Thoracic aorta (tissue), 2 donors: ENCODE measurements around the gene NSMF. TPM values are rescaled to one million over a fixed set of nuclear protein-coding genes. Genes with fewer than 3 reads are reported as not detected.

Experiments used
- ATAC-seq: fragments of 150-250 bp; one replicate; pipeline ENCODE4 v1.8.0; 2017; ENCODE audit warnings: low read depth; ENCODE audit not compliant: insufficient number of reproducible peaks, low FRiP score
- DNase-seq: peaks from one replicate; pipeline ENCODE4 v3.0.0-alpha.2; 2020; ENCODE audit warnings: low spot score
- H3K27ac ChIP-seq, 2 donors: fragments of 200-600 bp; sonication (generic); 1 replicate in 1 of 2; 2 replicates in 1 of 2; pipeline ENCODE4 v1.5.1; 2016; ENCODE audit warnings: mild to moderate bottlenecking in 2 of 2, moderate library complexity in 2 of 2
- H3K27me3 ChIP-seq: fragments of 200-600 bp; sonication (generic); replicated peaks from 2 replicates; pipeline ENCODE4 v1.6.0; 2016; ENCODE audit warnings: mild to moderate bottlenecking; ENCODE audit not compliant: insufficient read depth
- H3K36me3 ChIP-seq: fragments of 200-600 bp; sonication (generic); one replicate; pipeline ENCODE4 v1.5.1; 2016
- H3K4me1 ChIP-seq, 2 donors: fragments of 200-600 bp; sonication (generic); 1 replicate in 1 of 2; 2 replicates in 1 of 2; pipeline versions ENCODE4 v1.5.1 to v1.6.0; 2016; ENCODE audit warnings: low read depth in 2 of 2, mild to moderate bottlenecking in 1 of 2; ENCODE audit not compliant: control insufficient read depth in 1 of 2
- H3K4me3 ChIP-seq: fragments of 200-600 bp; sonication (generic); 2 replicates; pipeline ENCODE4 v1.5.1; 2016; ENCODE audit warnings: mild to moderate bottlenecking
- H3K9me3 ChIP-seq: fragments of 200-600 bp; sonication (generic); 2 replicates; pipeline ENCODE4 v1.5.1; 2016
- total RNA-seq, 2 donors: library from RNA; depleted of rRNA; stranded (reverse); fragments of >200 nt; gene quantifications; one replicate each; pipeline versions ENCODE4 v1.1.0 to v1.2.3, GENCODE V29; 2016
- TF ChIP-seq, protein P1 (sequence below): fragments of 200-600 bp; sonication (generic); IDR thresholded peaks from one replicate; pipeline ENCODE4 v1.5.1; 2019; ENCODE audit warnings: antibody characterized with exemption

The NSMF gene
- total RNA-seq, 2 donors from 2014 or later, result 168 to 251 TPM

DNA sequence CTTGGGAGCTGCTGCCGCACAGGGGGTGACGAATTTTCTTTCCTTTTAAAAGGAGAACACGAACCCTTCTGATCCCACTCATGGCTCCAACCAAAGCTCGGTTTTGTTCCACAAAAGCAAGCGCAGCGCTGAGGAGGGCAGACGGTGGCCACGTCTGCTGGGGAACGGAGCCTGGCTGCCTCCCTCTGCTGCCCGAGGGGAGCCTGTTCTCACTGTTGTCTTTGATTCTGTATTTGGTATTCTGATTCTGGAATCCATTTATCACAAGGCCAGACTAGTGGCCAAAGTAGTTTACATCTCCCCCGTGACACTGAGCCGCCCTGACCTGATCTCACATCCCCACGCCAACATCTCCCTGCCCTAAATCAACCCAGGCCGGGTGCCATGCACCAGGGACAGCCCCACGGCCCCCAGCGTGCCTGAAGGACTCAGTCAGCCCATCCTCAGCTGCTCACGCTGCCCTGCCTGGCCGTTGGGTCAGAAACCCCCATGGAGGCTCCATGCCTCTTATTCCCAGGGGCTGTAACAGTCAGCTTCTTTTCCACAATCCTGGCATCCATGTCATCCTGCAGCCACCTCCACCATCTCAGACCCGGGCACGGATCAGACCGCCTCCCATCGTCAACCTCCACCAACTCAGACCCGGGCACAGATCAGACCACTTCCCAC lies 6.7 kb upstream of the NSMF start:
- TF ChIP-seq, protein P1, sequence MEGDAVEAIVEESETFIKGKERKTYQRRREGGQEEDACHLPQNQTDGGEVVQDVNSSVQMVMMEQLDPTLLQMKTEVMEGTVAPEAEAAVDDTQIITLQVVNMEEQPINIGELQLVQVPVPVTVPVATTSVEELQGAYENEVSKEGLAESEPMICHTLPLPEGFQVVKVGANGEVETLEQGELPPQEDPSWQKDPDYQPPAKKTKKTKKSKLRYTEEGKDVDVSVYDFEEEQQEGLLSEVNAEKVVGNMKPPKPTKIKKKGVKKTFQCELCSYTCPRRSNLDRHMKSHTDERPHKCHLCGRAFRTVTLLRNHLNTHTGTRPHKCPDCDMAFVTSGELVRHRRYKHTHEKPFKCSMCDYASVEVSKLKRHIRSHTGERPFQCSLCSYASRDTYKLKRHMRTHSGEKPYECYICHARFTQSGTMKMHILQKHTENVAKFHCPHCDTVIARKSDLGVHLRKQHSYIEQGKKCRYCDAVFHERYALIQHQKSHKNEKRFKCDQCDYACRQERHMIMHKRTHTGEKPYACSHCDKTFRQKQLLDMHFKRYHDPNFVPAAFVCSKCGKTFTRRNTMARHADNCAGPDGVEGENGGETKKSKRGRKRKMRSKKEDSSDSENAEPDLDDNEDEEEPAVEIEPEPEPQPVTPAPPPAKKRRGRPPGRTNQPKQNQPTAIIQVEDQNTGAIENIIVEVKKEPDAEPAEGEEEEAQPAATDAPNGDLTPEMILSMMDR, result no peak
- DNase-seq (no peak), ATAC-seq (no peak)
- Histone ChIP-seq H3K27ac (no peak overlapping the region), H3K27me3 (no peaks in the 10 kb centered on the region), H3K4me3 (no peak overlapping the region), H3K9me3 (no peaks in the 10 kb centered on the region), H3K4me1 (no peaks in the 10 kb centered on the region), H3K36me3 (peaks cover 5% of the 10 kb centered on the region)

DNA sequence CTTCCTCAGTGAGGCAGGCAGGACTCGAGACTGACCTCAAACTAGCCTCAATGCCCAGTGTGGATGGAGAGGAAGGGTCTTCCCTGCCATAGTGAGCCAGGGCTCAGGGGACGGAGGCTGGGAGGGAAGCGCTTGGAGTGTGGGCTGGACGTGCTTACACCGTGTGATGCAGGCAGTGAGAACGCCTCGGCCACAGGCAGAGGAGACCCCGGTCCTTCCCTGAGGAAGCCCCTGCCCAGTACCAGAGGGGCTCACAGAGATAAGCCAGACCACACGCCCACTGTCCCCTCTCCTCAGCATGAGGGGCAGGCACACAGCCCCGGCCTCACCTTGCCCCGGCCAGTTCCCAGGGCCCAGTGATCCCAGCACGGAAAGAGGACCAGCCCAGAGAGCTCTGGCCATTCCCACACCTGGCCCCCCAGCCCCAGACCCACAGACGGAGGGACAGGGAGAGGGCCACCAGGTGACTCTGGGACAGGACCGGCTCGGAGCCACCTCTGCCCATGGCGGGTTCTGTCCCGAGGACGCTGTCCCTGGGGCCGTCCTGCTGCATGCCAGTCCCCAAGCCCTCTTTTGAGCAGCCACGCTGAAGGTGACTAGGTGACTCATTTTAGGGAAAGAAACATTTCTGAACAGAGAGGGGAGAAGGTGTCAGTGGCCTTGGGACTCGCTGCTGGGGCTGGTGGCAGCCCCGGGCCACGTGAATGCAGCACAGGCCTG lies 6.0 kb upstream of the NSMF start:
- H3K4me3 ChIP-seq, result no peak overlapping the region
- peaks cover 5% of the 10 kb centered on the region for H3K36me3 ChIP-seq
- H3K27me3 ChIP-seq, result no peaks in the 10 kb centered on the region
- H3K27ac ChIP-seq, result no peak overlapping the region
- no peaks in the 10 kb centered on the region for H3K9me3 ChIP-seq
- ATAC-seq (no peak), DNase-seq (no peak)
- no peaks in the 10 kb centered on the region for H3K4me1 ChIP-seq
- TF ChIP-seq, protein P1, result no peak

DNA sequence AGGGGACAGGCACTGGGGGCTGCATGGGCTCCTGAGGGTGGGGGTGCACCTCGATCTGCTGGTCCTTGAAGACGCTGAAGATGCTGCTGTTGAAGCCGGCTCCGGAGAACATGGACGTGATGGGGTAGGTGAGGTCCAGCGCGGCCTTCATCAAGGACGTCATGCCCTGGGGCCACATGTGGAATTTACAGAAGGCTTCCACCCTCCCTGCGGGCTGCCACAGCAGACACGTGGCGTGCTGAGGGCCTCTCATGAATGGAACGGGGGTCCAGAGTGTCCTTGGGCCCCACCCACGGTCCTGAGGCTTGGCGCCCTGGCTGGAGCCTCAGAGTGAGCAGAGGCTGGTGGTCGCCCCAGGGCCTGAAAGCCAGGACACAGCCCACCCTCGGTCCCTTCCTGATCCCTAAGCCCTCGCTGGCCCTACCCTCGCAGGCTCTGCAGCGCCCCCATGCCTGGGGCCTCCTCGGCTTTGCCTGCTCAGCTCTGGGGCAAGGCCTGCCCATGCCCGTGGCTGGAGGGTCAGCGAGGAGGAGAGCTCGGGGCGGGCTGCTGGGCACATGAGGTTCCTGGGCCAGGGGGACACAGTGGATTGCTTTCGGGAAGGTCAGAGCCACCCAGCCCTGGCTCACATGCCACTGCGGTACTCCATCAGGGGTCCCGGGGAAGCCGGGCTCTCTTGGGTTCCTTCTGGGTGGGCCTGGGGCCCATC lies 5.3 kb upstream of the NSMF start:
- no peak for DNase-seq
- TF ChIP-seq, protein P1, result no peak
- Histone ChIP-seq H3K27ac (no peak overlapping the region), H3K4me1 (peaks cover 4% of the 10 kb centered on the region in 2 donors), H3K36me3 (peaks cover 5% of the 10 kb centered on the region), H3K27me3 (no peaks in the 10 kb centered on the region), H3K9me3 (no peaks in the 10 kb centered on the region), H3K4me3 (no peak overlapping the region)
- ATAC-seq, result no peak

DNA sequence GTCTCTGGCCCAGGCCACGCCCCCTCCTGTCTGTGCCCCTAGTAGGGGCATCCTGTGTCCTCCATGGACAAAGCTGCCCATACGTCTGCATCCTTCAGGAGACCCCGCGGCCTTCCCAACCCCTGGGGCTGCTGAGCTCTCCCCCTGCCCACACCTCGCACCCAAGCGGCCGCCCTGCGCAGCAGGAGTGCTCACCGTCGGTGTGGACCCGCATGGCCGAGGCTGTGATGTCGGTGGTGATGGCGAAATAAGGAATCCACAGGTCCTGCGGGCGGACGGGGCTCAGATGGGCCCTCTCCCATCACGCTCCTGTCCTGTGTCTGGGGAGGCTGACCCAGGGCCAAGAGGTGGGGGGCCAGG lies 4.8 kb upstream of the NSMF start:
- TF ChIP-seq, protein P1, result no peak
- ATAC-seq (no peak), DNase-seq (no peak)
- Histone ChIP-seq H3K36me3 (peaks cover 5% of the 10 kb centered on the region), H3K9me3 (no peaks in the 10 kb centered on the region), H3K27me3 (no peaks in the 10 kb centered on the region), H3K27ac (no peak overlapping the region), H3K4me1 (peaks cover 4 to 6% of the 10 kb centered on the region in 2 donors), H3K4me3 (no peak overlapping the region)
